ENCODE results near the gene AMY2B.
"Not testable (repeated sequence)": the region's sequence is repeated elsewhere in the genome, so short reads cannot be mapped to it uniquely, and the experiment has no call there.

AMY2B gene

GRCh38 chr1:103541431-103541830 is 30.0 kb upstream of the AMY2B start:
- no peak for TF ChIP-seq CTCF (conservative IDR thresholded peaks at IDR 0.05; ENCODE audit: low read length)

GRCh38 chr1:103546496-103546895 is 24.9 kb upstream of the AMY2B start:
- DNase-seq (ENCODE audit: low read depth): no peak
- no peak overlapping the region for H3K4me3 ChIP-seq (ENCODE audit: low read length)
- no peak for TF ChIP-seq CTCF (conservative IDR thresholded peaks at IDR 0.05; ENCODE audit: low read length)

More at GRCh38 chr1:103541431-103541830, 30.0 kb upstream of the AMY2B start:
- DNase-seq (ENCODE audit: low read depth): no peak
- H3K4me3 ChIP-seq (ENCODE audit: low read length): no peak overlapping the region

DNA sequence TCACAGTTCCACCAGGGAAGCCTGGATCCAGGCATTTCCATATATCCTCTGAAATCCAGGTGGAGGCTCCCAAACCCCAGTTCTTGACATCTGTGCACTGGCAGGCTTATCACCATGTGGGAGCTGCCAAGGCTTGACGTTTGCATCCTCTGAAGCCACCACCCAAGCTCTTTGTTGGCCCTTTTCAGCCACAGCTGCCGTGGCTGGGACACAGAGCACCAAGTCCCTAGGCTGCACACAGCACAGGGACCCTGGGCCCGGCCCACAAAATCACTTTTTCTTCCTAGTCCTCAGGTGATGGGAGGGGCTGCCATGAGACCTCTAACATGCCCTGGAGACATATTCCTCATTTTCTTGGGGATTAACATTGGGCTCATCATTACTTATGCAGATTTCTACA is 23.5 kb upstream of the AMY2B start:
- TF ChIP-seq CTCF (conservative IDR thresholded peaks at IDR 0.05; ENCODE audit: low read length): no peak
- H3K4me3 ChIP-seq (ENCODE audit: low read length): no peak overlapping the region
- no peak for DNase-seq (ENCODE audit: low read depth)

- H3K4me3 ChIP-seq (ENCODE audit: low read length): no peak overlapping the region
- DNase-seq (ENCODE audit: low read depth): no peak
- TF ChIP-seq CTCF (conservative IDR thresholded peaks at IDR 0.05; ENCODE audit: low read length): no peak
These were observed 11.0 kb upstream of the AMY2B start for GRCh38 chr1:103560427-103560826.

DNA sequence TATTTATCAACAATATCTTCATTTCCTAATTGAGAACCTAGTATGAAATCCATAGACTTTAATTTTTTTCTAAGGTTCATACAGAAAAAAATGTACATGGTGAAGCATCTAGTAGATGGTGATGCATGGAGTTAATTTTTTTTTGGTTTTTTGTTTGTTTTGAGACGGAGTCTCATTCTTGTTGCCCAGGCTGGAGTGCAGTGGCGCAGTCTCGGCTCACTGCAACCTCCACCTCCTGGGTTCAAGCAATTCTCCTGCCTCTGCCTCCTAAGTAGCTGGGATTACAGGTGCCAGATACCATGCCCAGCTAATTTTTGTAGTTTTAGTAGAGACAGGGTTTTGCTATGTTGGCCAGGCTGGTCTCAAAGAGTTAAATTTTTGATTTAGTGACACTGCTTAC is 10.3 kb upstream of the AMY2B start:
- not testable (repeated sequence) for H3K4me3 ChIP-seq (ENCODE audit: low read length); DNase-seq (ENCODE audit: low read depth)

DNA sequence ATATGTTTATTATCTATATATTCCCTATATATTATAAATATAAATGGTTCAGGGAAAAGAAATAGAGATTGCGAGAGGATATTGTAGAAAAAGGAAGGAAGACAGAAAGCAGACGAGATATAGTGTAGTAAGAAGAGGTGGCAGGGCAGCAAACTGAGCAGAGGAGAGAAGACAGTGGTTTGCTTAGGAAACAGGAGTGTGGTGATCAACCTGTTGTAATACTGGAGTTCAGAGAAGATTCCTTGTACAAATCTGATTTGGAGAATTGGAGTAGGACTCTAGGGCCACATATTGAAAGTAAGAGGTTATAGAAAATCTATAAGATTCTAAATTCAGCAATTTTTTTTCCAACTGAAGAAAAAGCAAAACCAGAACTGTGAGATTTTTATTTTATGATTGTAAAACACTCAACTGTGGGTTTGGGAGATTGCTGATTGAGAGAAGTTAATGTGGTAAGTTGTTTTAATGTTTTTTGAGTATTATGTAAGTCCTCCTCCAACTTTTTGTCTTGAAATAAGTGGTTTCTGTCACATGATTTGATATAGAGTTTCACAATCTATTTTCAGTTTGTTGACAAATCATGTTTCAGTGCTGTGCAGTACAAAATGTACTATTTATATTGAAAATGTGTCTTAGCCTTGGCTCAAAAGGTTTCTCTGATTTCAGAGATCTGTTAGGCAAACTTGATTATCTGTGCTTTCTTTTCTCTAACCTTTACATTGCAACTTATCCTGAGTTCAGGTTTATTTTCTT is 9.6 kb upstream of the AMY2B start:
- DNase-seq (ENCODE audit: low read depth): peak; percentile 9
- no peak for TF ChIP-seq CTCF (conservative IDR thresholded peaks at IDR 0.05; ENCODE audit: low read length)
- no peak overlapping the region for H3K4me3 ChIP-seq (ENCODE audit: low read length)

- no peak overlapping the region for H3K4me3 ChIP-seq (ENCODE audit: low read length)
- no peak for DNase-seq (ENCODE audit: low read depth)
- TF ChIP-seq CTCF (conservative IDR thresholded peaks at IDR 0.05; ENCODE audit: low read length): no peak
These were observed 8.3 kb upstream of the AMY2B start for GRCh38 chr1:103563056-103563455.

Measured in AG10803 (cell line).